GM18499 (cell line): ENCODE measurements around the gene SGPL1.
"Not testable (repeated sequence)": the region's sequence is repeated elsewhere in the genome, so short reads cannot be mapped to it uniquely, and the experiment has no call there.

ENCODE experiments used
- ATAC-seq: cut with Tn5 transposase; IDR thresholded peaks from one replicate; pipeline ENCODE4 v1.9.1; 2021; ENCODE audit warnings: moderate number of reproducible peaks; ENCODE audit not compliant: insufficient read depth, unreplicated experiment

The SGPL1 gene

DNA sequence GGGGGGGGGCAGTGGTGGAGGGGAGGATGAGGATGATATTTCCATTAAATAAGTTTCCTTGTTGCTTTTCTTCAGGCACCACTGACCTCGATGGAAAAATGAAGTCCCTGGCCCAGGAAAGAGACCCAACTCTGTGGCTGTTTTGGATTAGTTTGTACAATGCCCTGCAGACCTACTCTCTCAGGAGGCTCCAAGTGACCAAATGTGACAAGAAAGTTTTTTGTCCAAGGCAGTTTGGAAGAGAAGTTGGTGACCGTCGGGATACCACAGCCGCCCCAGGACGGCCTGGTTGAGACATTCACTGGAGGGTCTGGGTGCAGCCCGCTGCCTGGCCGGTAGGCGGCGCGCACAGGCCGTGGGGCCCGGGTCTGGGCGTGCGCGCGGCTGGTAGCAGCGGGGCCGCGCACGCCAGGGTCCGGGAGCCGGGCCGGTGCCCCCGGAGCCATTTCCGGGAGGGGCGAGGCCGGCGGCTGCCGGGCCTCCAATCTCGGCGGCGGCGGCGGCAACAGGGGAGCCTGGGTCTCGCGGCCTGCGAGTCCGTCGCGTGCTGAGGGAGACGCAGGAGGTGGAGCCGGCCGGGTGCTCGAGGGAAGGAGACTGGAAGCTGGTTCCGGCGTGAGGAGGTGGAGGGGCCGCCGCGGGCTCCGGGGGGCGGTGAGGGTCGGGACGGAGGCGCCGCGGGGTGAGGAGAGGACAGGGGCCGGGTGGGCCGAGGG is at the start of gene SGPL1:
TSS of gene SGPL1 (plus strand) at position 445 of the 716 bp plus-strand sequence. CDS start 906 bp downstream, outside the sequence.
- no peak for ATAC-seq

GRCh38 chr10:70768026-70768685 is 47.6 kb upstream of the SGPL1 start:
- ATAC-seq = not testable (repeated sequence)

DNA sequence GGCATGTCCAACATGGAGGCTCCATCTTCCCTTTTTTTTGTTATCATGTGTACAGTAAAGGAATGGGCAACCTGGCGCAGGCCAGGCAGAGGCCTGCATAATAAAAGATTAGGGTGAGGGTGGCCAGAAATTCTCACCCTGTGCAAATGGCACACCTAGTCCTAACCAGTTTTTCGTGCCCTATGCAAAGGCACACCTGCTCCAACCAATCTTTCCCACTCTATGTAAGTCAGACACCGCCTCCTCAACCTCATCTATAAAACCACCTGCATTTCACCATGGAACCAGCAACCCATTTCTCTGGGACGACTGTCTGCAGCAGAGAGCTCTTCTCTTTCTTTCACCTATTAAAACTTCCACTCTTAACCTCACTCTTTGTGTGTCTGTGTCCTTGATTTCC is 46.6 kb upstream of the SGPL1 start:
- no peak for ATAC-seq

DNA sequence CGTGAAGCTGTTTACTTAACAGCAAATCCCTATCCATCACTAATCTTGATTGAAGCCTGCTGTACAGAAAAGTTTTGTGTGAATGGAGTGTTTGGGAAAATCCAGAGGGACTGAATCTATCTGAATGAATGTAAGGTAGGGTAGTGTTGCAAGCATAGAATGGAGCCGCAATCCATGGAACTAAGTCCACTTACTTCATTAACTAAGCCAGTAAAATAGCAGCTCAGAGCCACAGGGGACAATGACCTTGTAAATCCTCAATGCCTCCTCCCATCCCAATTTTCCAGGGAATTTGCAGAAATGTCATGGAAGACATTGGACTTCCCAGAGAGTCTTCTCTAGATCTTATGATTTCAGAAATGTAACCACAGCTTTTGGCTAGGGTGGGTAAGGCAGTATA is 45.7 kb upstream of the SGPL1 start:
- ATAC-seq = no peak

DNA sequence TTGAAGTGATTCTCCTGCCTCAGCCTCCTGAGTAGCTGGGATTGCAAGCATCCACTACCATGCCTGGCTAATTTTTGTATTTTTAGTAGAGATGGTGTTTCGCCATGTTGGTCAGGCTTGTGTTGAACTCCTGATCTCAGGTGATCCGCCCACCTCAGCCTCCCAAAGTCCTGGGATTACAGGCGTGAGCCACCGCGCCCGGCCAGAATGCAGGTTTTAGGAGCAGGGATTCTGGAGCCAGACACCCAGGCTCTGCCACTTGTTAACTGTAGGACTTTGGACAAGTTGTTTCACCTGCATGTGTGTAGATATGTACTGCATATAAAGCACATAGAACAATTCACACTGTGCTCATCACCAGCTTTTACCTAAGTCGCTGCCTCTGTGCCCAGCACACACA is 45.2 kb upstream of the SGPL1 start:
- ATAC-seq = not testable (repeated sequence)

DNA sequence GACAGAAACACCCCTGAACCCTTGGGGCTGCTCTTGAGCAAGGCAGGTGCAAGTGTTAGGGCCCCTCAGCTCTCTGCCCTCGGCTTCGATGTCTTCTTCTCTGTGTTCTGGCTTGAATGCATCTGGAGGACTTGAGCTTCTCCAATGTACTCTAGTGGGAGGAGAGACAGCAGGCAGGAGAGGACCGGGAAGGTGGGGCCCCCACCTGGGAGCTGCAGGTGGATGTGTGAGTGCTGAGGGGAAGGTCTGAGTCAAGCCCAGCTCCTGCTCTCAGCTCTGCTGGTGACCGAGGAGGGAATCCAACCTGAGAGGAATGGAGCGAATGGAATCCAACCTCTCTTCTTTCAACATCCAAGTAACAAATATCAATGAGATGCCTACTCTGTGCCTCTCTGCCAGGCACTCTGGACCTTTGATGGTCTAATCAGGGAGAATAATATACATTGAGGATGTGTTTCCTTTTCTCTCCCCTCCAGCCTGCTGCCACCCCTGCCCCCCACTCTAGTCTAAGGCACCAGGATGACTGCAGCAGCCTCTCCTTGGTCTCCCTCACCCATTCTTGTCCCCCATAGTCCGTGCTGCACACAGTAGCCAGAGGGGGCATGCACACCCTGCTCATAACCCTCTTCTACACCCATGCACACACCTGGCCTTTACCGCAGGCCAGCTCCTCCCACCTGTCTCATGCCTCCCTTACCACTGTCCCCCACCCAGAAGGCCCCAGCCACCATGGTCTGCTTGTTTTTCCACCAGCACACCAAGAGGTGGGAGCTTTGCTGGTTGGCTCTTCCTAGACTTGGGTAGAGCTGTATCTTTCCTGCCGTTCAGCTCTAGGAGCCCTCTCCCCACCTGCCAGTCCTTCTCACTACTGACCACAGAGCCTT is 44.2 kb upstream of the SGPL1 start:
- ATAC-seq = no peak

DNA sequence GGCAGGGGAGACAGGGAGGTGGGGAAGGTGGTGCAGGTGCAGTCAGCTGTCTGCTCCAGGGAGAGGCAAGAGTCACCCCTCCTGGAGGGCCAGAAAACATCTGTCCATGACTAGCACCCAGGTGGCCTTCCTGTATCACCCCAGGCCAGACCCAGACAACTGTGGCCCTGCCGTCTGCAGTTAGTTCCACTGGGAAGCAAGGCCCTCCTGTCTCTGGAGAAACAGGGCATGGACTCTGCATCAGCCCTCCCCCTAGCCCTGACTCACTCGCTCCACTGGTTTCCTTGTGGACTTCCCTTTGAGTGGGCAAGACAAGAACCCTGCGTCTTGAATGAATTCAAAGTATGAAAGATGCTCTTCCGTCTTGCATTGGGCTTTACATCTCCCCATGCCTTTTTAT is 43.1 kb upstream of the SGPL1 start:
- no peak for ATAC-seq

GRCh38 chr10:70773461-70773860 is 42.3 kb upstream of the SGPL1 start:
- no peak for ATAC-seq

DNA sequence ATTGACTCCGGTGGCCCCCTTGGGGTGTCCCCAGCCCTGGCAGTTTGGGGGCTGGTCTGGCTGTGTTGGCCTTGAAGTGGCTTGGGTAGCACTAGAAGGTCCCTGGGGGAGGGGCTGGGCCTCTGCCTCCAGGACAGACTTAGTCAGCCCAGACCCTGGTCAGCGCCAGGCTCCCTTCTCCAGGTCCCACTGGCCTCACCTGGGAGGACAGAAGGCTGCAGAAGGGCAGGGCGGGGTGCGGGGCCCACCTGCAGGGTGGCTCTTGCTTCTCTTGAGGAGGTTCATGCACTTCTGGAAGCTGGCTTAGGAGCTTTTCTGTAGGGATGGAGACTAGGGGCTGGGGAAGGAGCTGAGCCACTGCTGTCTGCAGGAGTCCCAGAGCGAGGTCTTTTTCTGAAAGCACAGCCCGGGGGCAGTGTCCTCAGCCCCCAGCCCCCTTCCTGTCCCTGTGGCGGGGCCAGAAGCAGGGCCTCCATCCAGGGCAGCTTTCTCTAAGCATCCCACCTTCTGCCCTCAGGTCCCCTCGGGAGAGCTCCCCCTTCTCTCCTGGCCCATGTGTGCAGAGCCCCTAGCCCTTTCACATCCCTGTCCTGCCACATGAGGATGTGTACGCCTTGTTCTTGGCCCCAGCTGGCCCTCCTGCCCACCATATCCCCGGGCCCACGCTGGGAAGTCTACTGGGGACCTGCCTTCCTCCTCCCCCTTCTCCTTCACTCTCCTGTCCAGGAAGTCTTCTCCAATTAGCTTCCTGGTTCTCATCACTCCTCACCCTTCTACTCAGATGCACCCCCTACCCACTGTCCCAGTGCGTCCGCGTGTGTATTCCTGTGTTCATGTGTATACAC is 41.6 kb upstream of the SGPL1 start:
- no peak for ATAC-seq

GRCh38 chr10:70774810-70775678 is 40.7 kb upstream of the SGPL1 start:
- no peak for ATAC-seq

DNA sequence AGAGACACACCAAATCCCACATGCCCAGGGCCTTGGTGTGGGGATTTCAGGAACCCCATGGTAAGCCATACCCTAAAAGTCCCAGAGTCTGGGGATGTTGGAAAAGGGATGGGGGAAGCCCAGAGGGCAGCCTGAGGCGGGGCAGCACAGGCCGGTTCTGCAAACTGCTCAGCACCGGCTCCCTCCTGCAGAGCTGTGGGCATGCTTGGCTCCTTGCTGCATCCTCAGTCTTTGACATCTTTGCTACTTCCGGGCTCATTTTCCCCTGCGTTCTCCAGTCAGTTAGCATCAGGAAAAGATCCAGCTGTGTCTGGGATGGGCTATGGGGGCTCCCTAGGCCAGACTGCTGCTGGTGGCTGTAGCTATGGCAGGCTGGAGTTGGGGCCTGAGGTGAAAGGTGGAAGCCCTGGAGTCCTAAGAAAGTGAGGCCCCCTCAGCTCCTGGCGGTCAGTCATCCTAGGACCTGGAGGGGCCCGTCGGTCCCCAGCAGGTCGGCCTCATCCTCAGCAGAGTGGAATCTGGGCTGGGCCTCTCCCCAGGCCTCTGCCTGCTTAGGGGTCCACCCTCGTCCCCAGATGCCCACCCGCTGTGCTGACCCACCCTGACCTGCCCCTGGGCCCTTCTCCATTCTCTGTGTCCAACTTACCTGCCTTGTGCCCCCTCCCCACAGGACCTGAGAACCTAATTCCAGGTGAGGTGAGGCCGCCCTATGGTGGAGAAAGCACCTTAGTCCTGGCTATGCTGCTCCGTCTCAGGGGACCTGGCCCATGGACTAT is 39.9 kb upstream of the SGPL1 start:
- ATAC-seq = no peak

DNA sequence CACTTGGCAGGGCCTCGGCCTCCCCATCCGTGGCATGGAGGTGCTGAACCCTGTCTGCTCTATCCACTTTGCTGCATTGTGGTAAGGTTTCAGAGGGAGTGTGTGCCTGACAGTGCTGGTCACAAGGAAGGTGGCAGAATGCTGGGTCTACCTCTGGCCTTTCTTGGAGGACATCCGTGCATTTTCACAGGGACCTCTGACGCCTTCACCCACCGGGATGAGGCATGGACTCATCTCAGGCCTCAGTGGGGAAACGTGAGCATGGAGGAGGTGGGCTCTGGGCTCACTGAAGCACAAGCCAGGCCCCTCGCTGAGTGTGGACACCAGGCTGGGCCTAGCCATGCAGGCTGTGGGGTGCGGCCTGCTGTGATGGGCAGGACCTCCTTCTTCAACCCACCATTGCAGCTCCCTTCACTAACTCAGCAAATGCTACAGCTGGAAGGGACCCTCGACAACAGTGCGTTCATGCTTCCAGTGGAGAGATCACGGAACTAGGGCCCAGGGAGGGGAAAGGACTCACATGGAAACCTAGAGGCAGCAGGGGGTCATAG is 39.2 kb upstream of the SGPL1 start:
- no peak for ATAC-seq

GRCh38 chr10:70777063-70777875 is 38.5 kb upstream of the SGPL1 start:
- ATAC-seq = no peak

GRCh38 chr10:70778267-70778924 is 37.4 kb upstream of the SGPL1 start:
- ATAC-seq = no peak

DNA sequence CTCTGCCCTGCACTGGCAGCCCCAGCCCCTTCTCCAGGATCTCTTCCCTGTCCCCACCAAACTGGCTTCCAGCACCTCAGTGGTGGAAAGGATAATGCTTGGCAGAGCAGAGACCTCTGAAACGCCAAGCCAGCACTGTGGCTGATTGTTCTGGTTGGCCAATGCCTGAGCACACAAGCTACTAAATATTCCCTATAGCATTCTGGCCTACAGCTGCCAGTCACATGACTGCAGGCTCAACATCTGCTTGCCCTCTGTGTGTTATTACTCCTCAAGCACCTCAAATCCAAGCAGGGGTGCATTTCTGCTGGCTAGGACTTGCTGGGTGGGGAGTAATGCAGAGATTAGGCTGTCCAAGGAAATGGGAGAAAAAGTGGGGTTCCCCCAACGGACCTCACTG is 36.7 kb upstream of the SGPL1 start:
- ATAC-seq = no peak

DNA sequence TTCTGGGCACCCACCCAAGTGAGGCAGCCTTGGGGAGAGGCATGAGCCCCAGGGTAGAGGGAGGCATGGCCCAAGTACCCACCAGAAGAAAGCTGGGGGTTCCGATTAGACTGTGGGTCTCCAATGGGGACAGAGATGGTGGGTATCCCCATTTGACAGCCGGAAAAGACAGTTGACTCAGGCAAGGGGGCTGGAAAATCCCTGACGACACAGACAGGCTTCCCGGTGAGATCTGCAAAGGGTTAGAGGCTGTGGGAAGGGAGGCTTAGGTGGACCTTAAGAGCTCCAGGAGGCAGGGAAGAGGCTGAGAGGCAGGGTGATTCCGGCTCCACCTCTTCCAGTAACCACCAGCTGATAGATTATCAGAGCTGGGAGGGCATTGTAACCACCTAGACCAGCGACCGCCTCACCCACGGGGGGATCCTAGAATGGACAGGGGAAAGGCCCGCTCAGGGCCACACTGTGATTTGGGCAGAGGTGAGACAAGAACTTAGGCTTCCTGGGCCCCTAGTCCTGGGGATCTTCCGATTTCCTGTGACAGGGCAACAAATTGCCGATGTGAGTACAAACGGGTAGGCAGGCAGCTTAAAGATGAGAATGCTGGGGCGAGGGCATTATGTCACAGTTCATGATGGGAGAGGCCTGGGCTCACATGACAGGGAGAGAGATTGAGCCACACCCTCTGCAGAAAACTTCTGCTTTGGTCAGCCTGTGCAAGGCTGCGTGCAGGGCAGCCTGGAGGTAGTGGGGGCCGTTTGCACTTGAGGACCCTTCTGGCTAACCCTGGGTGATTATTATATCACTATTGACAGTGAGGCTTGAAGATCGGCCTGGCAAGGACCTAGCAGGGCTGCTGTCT is 36.0 kb upstream of the SGPL1 start:
- no peak for ATAC-seq
